ENCODE results near the gene SIGLEC1. TPM values are rescaled to one million over a fixed set of nuclear protein-coding genes. Genes with fewer than 3 reads are reported as not detected.

Gene SIGLEC1
- total RNA-seq, 1 donor from 2014 or later, result not detected

- DNase-seq (ENCODE audit: low read depth in 2 of 2), result no peak
Measured at GRCh38 chr20:3701061-3701998, 11.1 kb downstream of the SIGLEC1 start.

- DNase-seq (ENCODE audit: low read depth in 2 of 2), result no peak
Measured at GRCh38 chr20:3699037-3699436, 13.4 kb downstream of the SIGLEC1 start.

DNA sequence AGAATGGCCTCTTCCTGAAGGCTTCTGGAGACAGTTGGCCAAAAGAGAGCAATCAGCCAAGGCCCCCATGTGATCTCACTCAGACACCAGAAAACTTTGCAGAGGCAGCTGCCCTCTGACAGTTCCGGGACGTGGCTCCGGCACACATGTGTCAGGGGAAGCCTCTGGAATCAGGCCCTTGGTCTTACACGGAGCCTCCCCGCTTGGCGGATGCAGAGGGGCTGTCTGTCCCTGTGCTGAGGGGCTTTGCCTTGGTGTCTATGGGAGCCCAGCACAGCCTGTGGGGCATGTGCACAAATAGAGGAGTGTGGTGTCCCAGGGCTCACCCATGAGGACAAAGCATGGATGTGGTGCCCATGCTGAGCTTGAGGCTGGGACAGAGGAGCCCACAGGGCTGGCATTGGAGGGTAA lies 13.8 kb downstream of the SIGLEC1 start:
- no peak for DNase-seq (ENCODE audit: low read depth in 2 of 2)

GRCh38 chr20:3697588-3698305 lies 14.7 kb downstream of the SIGLEC1 start:
- no peak for DNase-seq (ENCODE audit: low read depth in 2 of 2)

GRCh38 chr20:3696745-3697587 lies 15.4 kb downstream of the SIGLEC1 start:
- DNase-seq (ENCODE audit: low read depth in 2 of 2), result no peak

GRCh38 chr20:3696200-3696599 lies 16.2 kb downstream of the SIGLEC1 start:
- no peak for DNase-seq (ENCODE audit: low read depth in 2 of 2)

GRCh38 chr20:3694864-3695263 lies 17.5 kb downstream of the SIGLEC1 start:
- DNase-seq (ENCODE audit: low read depth in 2 of 2), result no peak

DNA sequence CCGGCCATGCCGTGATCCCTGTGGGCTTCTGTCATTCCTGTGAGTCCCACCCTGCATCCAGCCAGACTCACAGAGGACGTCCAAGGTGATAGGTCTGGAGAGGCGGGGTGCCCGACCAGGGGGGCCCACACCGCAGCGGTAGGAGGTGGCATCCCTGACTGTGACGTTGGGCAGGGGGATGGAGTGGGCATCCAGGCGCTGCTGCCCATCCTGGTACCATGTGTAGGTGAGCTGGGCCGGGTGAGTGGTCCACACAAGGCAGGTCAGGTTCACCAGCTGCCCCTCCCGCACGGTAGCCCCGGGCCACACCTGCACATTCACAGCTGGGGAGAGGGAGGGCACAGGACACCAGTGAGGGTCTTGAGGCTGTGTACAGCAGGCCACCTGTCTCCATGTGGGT lies 19.0 kb downstream of the SIGLEC1 start:
- DNase-seq (ENCODE audit: low read depth in 2 of 2), result no peak

DNA sequence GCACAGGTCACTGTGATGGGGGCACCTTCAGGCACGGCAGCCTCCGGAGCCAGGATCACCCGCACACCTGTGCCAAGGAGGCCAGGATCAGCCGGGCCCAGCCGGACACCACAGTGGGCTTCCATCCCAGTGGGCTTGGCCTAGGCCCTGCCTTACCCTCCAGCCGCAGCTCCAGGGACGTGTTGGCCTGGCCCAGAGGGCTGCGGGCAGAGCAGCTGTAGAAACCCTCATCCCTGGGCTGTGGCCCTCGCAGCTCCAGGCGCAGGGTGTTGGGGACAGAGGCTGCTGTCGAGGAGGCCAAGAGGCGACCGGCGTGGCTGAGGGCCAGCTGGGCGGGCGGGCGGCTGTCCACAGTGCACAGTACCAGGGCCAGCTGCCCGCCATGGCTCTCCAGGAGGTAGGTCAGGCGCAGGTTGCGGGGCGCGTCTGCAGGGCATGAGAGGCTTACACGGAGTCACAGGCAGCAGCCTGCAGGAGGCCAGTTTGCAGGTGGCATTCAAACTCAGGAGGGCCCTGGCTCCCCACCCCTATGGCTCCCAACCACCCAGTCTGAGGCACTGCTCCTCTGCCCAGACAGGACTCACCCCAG lies 19.6 kb downstream of the SIGLEC1 start:
- DNase-seq (ENCODE audit: low read depth in 2 of 2), result no peak

- DNase-seq (ENCODE audit: low read depth in 2 of 2), result no peak
Measured at GRCh38 chr20:3691897-3692296, 20.5 kb downstream of the SIGLEC1 start.

DNA sequence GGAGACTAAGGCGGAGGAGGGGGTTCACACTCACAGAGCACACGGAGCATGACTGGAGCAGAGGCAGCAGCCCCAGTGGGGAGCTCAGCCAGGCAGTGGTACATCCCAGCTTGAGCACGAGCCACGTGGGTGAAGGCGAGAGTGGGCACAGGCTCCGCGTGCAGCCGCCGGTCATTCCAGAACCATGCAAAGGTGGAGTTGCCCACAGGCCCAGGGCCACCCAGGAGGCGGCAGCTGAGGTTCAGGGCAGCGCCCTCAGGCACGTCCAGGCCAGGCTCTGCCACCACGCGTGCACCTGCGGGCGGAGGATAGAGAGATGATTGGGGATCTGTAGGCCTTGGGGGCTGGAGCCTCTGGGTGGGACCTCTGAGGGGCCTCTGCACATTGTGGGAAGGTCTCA lies 21.1 kb downstream of the SIGLEC1 start:
- no peak for DNase-seq (ENCODE audit: low read depth in 2 of 2)

GRCh38 chr20:3690413-3690812 lies 22.0 kb downstream of the SIGLEC1 start:
- DNase-seq (ENCODE audit: low read depth in 2 of 2), result no peak

DNA sequence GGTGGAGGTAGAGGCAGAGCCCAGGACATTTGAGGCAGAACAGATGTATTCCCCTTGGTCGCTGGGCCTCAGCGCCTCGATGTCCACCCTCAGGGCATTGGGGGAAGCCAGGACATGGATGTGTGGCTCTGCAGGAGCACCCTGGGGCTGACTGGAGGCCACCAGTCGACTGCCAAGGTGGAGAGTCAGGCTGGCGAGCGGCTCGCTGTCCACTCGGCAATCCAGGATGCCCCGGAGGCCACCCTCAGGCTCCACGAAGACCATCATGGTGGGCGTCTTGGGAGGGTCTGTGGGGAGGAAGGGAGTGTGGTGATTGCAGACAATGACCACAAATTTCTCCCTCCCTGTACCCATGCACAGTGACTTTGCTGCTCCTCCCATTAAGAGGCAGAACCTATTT lies 22.4 kb downstream of the SIGLEC1 start:
- no peak for DNase-seq (ENCODE audit: low read depth in 2 of 2)

GRCh38 chr20:3687655-3688054 lies 24.7 kb downstream of the SIGLEC1 start:
- DNase-seq (ENCODE audit: low read depth in 2 of 2), result peak; percentile 47 to 68

GRCh38 chr20:3686867-3687321 lies 25.5 kb downstream of the SIGLEC1 start:
- no peak for DNase-seq (ENCODE audit: low read depth in 2 of 2)

GRCh38 chr20:3686421-3686820 lies 26.0 kb downstream of the SIGLEC1 start:
- DNase-seq (ENCODE audit: low read depth in 2 of 2), result no peak

- DNase-seq (ENCODE audit: low read depth in 2 of 2), result no peak
Measured at GRCh38 chr20:3685341-3685740, 27.1 kb downstream of the SIGLEC1 start.

GRCh38 chr20:3681931-3682781 lies 30.2 kb downstream of the SIGLEC1 start, which contains the start of gene ADAM33:
Gene ADAM33 (minus strand): TSS chr20:3682010. CDS start chr20:3682004, 6 bp downstream.
- no peak for DNase-seq (ENCODE audit: low read depth in 2 of 2)

GRCh38 chr20:3681352-3681930 lies 31.0 kb downstream of the SIGLEC1 start:
- no peak for DNase-seq (ENCODE audit: low read depth in 2 of 2)
